ENCODE data around the gene TGFBR3.

DNA sequence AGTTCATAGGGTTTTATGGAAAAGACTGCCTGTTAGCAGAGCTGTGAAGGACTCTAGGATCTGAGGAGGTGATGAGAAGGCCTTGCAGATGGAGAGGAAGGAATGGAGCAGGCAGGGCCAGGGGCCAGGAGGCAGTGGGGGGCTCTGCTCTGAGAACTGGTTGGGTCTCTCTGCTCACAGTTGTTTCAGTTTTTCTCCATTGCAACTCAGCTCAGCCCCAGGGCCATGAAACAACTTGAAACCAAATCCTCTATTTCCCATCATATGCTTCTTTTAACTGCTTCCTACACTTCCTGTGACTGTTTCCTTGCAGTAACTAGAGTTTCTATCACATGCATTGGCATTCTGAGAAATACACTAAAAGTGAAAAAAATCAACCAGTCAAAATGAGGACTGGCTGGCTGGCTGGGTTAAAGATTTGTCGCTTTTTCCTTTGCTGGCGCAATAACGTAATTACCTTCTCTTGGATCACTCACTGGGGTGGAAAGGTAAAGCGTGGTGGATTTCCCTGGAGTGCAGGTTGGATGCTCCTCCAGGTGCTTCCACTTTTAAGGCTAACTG, 213.3 kb downstream of the TGFBR3 start:
- TF ChIP-seq, protein P1, sequence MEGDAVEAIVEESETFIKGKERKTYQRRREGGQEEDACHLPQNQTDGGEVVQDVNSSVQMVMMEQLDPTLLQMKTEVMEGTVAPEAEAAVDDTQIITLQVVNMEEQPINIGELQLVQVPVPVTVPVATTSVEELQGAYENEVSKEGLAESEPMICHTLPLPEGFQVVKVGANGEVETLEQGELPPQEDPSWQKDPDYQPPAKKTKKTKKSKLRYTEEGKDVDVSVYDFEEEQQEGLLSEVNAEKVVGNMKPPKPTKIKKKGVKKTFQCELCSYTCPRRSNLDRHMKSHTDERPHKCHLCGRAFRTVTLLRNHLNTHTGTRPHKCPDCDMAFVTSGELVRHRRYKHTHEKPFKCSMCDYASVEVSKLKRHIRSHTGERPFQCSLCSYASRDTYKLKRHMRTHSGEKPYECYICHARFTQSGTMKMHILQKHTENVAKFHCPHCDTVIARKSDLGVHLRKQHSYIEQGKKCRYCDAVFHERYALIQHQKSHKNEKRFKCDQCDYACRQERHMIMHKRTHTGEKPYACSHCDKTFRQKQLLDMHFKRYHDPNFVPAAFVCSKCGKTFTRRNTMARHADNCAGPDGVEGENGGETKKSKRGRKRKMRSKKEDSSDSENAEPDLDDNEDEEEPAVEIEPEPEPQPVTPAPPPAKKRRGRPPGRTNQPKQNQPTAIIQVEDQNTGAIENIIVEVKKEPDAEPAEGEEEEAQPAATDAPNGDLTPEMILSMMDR (IDR thresholded peaks at IDR 0.05), result no peak
- TF ChIP-seq POLR2A (IDR thresholded peaks at IDR 0.05), result no peak
